ENCODE data around the gene WDHD1.
"Not testable (repeated sequence)": the region's sequence is repeated elsewhere in the genome, so short reads cannot be mapped to it uniquely, and the experiment has no call there.

Gene WDHD1

DNA sequence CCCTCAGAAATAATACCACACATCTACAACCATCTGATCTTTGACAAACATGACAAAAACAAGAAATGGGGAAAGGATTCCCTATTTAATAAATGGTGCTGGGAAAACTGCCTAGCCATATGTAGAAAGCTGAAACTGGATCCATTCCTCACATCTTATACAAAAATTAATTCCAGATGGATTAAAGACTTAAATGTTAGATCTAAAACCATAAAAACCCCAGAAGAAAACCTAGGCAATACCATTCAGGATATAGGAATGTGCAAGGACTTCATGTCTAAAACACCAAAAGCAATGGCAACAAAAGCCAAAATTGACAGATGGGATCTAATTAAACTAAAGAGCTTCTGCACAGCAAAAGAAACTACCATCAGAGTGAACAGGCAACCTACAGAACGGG, 74.1 kb downstream of the WDHD1 start:
- not testable (repeated sequence) for DNase-seq

DNA sequence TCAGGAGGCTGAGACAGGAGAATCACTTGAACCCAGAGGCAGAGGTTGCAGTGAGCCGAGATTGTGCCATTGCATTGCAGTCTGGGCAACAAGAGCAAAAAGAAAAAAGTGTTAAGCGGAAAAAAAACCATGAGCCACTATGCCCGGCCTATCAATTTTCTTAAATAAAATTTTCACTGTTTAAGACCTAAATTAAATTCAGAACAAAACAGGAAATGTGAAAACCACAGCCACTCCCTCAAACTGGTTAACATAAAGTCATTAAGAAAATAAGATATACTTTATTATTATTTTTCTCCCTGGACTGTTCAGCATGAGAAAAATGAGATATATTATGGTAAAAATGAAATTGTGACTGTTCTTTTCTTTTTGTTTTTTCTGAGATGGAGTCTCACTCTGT, 79.7 kb downstream of the WDHD1 start:
- DNase-seq, result no peak

- DNase-seq, result no peak
Measured at GRCh38 chr14:54946500-54946899, 80.4 kb downstream of the WDHD1 start.

GRCh38 chr14:54944737-54945391, 82.0 kb downstream of the WDHD1 start:
- no peak for DNase-seq

DNA sequence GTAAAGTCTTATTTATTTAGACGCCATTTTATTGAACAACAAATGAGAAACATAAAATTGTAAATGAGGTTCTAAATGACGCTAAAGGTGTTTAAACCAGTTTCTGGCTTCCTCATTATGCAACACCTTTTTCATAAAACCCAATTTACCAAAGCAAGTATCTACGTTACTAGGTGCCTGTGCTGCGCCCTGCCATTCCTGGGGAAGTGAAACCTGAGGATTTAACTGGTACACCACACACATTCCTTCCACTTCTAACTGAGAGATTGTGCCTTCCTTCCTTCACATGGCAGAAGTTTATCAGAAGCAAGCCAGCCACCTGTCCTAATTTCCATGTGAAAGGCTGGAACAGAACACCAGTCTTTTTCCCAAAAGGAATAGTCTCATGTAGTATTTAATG, 84.0 kb downstream of the WDHD1 start:
- DNase-seq, result no peak

DNA sequence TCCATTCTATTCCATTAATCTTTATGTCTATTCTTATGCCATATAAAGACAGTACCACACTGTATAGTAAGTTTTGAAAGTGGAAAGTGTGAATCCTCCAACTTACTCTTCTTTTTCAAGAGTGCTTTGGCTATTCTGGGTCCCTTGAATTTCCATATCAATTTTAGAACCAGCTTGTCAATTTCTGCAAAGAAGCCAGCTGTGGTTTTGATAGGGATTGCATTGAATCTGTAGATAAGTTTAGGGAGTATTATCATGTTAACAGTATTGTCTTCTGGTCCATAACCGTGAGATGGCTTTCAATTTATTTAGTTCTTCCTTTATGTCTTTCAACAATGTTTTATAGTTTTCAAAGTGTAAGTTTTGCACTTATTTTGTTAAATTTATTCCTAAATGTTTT, 90.1 kb downstream of the WDHD1 start:
- DNase-seq, result no peak

DNA sequence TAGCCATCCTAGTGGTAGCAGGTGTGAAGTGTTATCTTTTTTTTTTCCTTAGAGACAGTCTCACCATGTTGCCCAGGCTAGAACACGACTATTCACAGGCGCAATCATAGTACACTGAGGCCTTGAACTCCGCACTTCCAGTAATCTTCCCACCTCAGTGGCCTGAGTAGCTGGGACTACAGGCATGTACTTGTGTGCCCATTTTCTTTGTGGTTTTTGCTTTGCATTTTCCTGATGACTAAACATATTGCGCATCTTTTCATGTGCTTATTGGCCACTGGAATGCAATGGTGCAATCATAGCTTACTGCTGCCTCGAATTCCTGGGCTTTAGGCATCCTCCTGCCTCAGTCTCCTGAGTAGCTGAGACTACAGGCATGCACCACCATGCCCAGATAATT, 90.9 kb downstream of the WDHD1 start:
- no peak for DNase-seq

DNA sequence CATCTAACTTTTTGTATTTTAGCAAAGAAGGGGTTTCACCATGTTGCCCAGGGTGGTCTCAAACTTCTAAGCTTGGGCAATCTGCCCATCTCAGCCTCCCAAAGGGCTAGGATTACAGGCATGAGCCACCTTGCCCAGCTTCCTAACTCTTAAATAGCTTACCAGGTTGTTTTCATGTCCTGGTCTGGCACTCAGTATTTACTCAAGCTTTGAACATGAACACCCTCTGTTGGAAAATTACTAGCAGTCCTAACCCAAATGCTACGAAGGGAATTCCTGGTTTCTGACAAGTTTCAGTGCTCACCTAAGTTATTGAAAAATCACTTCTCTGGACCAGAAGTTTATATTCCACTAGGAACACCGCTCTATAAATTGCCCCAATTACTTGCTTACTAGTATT, 91.8 kb downstream of the WDHD1 start:
- no peak for DNase-seq

DNA sequence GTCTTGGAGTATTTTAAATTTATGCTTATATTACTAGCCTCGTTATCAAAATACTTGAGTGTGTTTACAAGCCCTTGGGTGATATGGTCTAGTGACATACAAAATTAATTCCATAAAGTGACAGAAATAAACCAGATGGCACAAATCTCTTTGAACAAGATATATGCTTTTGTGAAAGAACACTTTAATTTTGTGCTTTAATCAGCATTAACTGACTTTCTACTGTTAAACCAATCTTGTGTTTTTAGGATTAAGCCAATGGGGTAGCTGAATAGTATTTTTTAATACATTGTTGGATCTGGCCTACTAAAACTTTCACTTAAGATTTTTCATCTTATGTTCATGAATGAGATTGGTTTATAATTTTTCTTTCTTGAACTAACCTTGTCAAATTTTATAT, 93.9 kb downstream of the WDHD1 start:
- no peak for DNase-seq

DNA sequence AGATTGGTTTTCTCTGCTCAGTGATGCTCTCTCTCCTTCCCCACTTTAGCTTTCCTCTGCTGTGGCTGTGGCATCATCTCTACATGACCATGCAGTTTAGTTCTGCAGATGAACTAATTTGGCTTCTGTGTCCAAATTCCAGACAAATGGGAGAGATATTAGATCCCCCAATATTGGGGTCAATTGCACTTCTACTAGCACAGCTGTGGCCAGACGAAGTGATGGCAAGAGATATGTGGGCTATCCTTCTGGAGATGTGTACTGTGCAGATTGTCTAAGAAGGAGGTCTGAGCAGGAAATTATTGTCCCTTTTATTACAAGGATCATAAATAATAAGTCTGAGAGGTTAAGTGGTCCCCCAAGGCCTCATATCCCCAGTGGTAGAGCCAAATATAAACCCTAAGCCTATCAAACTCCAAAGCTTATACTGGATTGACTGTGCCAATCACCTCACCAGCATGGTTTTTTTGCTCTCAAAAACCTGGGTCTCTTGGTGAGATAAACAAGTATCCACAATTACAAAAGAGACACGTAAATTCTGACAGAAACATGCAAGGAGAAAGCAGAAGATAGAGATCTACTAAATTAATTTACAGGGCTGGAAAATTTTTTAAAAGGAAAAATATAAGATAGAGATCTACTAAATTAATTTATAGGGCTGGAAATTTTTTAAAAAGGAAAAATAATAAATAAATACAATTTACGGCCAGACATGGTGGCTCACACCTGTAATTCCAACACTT, 95.1 kb downstream of the WDHD1 start:
- DNase-seq, result no peak

DNA sequence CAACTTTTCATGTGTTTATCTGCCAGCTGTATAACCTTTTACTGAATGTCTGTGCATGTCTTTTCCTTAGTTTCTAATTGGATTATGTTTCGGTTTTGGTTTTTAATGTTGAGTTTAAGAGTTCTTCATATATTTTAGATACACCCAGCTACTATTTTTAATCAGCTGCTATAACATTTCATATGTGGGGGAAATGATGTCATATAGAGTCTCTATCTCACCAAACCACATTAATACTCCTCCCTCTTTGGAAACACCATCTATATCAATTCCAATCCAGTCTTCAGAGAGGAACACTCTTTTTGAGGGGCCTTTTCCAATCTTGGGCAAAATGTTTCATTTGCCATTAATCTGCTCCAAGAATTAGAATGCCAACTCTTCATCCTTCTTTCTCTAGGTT, 95.8 kb downstream of the WDHD1 start:
- DNase-seq, result no peak

DNA sequence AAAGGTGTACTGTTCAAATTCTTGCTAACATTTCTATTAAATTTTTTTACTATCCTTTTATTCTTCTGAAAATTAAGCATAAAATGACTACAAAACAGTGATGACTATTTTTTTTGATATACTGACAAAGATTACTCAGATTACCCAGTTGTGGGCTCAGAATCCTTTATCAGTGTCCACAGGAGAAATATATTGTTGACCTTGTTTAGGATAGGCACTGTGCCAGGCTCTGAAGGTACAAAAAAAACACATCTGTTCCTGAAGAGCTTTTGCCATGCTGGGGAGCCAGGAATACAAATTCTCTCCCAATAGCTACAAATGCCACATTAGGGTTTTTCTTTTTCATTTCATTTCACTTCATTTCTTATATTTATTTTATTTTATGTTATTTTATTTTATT, 97.3 kb downstream of the WDHD1 start:
- no peak for DNase-seq

GRCh38 chr14:54928216-54928615, 98.7 kb downstream of the WDHD1 start:
- no peak for DNase-seq

GRCh38 chr14:54927551-54927950, 99.3 kb downstream of the WDHD1 start:
- no peak for DNase-seq

- not testable (repeated sequence) for DNase-seq
Measured at GRCh38 chr14:54926570-54926969, 100.3 kb downstream of the WDHD1 start.

DNA sequence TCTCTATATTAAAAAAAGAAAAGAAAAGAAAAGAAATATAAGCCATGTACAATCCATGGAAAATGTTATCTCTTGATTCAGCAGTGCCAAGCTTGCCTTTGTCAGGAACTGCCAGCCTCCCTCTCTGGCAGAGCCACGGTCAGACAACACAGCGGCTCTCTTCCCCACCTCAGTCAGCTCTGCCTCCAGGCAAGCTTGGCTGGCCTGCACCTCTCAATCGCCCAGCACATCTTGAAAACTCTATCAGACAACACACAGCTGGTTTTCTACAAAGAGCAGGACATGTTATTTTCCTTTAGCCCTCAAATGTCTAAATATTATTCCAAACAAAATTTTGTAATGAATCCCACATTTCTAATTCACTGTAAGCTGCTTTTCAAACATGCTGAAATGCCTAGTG, 104.3 kb downstream of the WDHD1 start:
- no peak for DNase-seq

DNA sequence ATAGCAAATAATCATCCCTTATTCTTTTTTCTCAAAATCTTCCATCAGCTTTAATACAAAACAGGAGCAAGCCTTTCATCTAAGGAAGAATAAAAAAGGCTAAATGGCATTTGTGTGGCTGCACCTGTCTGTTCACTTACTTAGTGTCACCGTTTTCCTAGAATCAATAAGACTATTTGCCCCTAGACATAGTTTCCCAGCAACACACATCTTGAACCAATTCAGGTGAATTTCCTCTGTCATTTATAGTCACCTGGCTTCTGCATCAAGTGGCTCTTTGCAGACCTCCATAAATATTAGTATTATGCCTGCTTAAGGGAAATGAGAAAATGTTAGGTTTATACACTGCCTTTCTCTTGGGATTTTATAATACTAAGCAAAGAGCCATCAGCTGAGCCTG, 106.8 kb downstream of the WDHD1 start:
- no peak for DNase-seq

- no peak for DNase-seq
Measured at GRCh38 chr14:54919330-54919729, 107.6 kb downstream of the WDHD1 start.

DNA sequence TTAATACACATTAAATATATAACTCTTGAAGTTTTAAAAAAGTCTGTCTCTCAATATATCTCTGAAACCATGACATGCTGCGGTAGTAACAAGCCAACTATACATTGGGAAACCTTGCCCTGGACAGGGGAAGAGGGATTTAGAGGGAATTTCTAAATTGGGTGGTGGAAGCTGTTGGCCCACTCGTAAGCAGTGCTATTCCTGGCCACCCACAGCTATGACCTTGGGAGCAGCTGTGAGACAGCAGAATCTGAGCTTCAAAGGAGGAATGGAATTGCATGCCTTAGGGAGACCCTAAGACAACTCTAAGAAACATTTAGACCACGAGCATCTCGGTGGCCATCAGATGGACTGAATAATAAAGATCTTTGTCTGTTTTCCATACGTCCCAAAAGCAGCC, 108.5 kb downstream of the WDHD1 start:
- no peak for DNase-seq

DNA sequence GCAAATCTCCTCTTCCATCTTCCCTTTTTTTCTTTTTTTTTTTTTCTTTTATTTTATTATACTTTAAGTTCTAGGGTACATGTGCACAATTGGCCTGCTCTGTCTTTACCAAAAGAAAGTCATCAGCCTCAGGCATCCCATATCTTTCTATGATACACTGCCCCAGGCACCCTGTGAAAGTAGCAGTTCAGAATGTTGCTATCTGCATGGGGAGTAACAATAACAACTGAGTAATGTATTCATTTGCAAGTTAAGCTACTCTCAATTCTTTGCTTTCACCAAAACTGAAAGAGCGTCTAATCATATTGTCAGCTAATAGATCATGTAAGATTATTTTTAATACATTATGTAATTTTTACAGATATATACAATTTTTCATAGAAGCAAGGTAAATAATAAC, 110.8 kb downstream of the WDHD1 start:
- DNase-seq, result no peak

- DNase-seq, result no peak
Measured at GRCh38 chr14:54909817-54910558, 116.9 kb downstream of the WDHD1 start.

GRCh38 chr14:54908973-54909372, 117.9 kb downstream of the WDHD1 start:
- not testable (repeated sequence) for DNase-seq

DNA sequence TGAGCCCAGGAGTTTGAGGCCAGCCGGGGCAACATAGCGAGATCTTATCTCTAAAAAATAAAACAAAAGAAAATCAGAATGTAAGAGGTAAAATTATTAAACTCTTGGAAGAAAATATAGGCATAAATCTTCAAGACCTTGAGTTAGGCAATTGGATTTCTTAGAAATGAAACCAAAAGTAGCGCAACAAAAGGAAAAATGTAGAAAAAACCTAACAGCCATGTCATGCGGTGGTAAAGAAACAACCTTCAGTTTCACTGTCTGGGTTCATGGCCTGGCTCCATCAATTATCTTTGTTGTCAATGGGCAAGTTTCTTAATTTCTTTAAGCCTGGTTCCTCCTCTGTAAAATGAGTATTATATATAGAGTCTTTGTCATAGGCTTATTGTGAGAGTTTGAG, 118.7 kb downstream of the WDHD1 start:
- no peak for DNase-seq

- no peak for DNase-seq
Measured at GRCh38 chr14:54906075-54906474, 120.8 kb downstream of the WDHD1 start.
